Neural cell (in vitro differentiated cells): ENCODE data around the gene ZRANB3.

Source experiments
- MXI1 ChIP-seq: fragments of 450-650 bp; conservative IDR thresholded peaks from 2 replicates; pipeline ENCODE4 v1.6.1; 2014; ENCODE audit warnings: antibody characterized with exemption, mild to moderate bottlenecking; ENCODE audit not compliant: poor library complexity, severe bottlenecking
- POLR2AphosphoS5 ChIP-seq: IDR thresholded peaks from 2 replicates; pipeline ENCODE4 v1.6.1; 2012
- SMC3 ChIP-seq: fragments of 450-650 bp; conservative IDR thresholded peaks from 2 replicates; pipeline ENCODE4 v1.6.1; 2014; ENCODE audit warnings: antibody characterized with exemption, mild to moderate bottlenecking, moderate library complexity; ENCODE audit not compliant: poor library complexity
- TAF1 ChIP-seq: IDR thresholded peaks from 2 replicates; pipeline ENCODE4 v1.6.1; 2012; ENCODE audit warnings: low read depth
- TF ChIP-seq, protein P1 (sequence below): fragments of 450-650 bp; IDR thresholded peaks from 2 replicates; pipeline ENCODE4 v1.5.1; 2014; ENCODE audit warnings: antibody characterized with exemption, mild to moderate bottlenecking, moderate library complexity; ENCODE audit not compliant: poor library complexity, severe bottlenecking
- TF ChIP-seq, protein P2 (sequence below): IDR thresholded peaks from 2 replicates; pipeline ENCODE4 v1.6.1; 2012; ENCODE audit warnings: borderline replicate concordance

- TF ChIP-seq, protein P1, sequence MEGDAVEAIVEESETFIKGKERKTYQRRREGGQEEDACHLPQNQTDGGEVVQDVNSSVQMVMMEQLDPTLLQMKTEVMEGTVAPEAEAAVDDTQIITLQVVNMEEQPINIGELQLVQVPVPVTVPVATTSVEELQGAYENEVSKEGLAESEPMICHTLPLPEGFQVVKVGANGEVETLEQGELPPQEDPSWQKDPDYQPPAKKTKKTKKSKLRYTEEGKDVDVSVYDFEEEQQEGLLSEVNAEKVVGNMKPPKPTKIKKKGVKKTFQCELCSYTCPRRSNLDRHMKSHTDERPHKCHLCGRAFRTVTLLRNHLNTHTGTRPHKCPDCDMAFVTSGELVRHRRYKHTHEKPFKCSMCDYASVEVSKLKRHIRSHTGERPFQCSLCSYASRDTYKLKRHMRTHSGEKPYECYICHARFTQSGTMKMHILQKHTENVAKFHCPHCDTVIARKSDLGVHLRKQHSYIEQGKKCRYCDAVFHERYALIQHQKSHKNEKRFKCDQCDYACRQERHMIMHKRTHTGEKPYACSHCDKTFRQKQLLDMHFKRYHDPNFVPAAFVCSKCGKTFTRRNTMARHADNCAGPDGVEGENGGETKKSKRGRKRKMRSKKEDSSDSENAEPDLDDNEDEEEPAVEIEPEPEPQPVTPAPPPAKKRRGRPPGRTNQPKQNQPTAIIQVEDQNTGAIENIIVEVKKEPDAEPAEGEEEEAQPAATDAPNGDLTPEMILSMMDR: no peak
- TF ChIP-seq MXI1: peak; percentile 95
- TF ChIP-seq, protein P2, sequence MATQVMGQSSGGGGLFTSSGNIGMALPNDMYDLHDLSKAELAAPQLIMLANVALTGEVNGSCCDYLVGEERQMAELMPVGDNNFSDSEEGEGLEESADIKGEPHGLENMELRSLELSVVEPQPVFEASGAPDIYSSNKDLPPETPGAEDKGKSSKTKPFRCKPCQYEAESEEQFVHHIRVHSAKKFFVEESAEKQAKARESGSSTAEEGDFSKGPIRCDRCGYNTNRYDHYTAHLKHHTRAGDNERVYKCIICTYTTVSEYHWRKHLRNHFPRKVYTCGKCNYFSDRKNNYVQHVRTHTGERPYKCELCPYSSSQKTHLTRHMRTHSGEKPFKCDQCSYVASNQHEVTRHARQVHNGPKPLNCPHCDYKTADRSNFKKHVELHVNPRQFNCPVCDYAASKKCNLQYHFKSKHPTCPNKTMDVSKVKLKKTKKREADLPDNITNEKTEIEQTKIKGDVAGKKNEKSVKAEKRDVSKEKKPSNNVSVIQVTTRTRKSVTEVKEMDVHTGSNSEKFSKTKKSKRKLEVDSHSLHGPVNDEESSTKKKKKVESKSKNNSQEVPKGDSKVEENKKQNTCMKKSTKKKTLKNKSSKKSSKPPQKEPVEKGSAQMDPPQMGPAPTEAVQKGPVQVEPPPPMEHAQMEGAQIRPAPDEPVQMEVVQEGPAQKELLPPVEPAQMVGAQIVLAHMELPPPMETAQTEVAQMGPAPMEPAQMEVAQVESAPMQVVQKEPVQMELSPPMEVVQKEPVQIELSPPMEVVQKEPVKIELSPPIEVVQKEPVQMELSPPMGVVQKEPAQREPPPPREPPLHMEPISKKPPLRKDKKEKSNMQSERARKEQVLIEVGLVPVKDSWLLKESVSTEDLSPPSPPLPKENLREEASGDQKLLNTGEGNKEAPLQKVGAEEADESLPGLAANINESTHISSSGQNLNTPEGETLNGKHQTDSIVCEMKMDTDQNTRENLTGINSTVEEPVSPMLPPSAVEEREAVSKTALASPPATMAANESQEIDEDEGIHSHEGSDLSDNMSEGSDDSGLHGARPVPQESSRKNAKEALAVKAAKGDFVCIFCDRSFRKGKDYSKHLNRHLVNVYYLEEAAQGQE: no peak
- peak; percentile 48 for TF ChIP-seq TAF1
- peak; percentile 13 for TF ChIP-seq POLR2AphosphoS5
- TF ChIP-seq SMC3: peak; percentile 43
Observed at GRCh38 chr2:135530313-135531230, at the start of gene ZRANB3.
